Neural cell (in vitro differentiated cells): ENCODE measurements around the gene PSEN2. TPM values are rescaled to one million over a fixed set of nuclear protein-coding genes. Genes with fewer than 3 reads are reported as not detected.

ENCODE experiments used
- H2AFZ ChIP-seq: fragments of 200-600, 300-800 bp; sonication (generic), shearing (Covaris generic); 2 replicates; pipeline ENCODE4 v1.6.0; 2014; ENCODE audit warnings: low read depth, mild to moderate bottlenecking, antibody characterized with exemption, low read length, moderate library complexity
- H3F3A ChIP-seq: fragments of 200-600 bp; shearing (Covaris generic); 2 replicates; pipeline ENCODE4 v1.6.1; 2016; ENCODE audit warnings: mild to moderate bottlenecking, moderate library complexity, mixed read lengths, antibody characterized with exemption, low read length; ENCODE audit not compliant: insufficient read depth, poor library complexity, severe bottlenecking
- H3K27ac ChIP-seq: fragments of 200-600, 300-800 bp; sonication (generic), shearing (Covaris generic); 2 replicates; pipeline ENCODE4 v1.5.1; 2014; ENCODE audit warnings: mild to moderate bottlenecking, low read length, moderate library complexity
- H3K27me3 ChIP-seq: fragments of 300-800, 200-600 bp; sonication (generic), shearing (Covaris generic); 2 replicates; pipeline ENCODE4 v1.6.0; 2014; ENCODE audit warnings: mild to moderate bottlenecking, low read depth, low read length, moderate library complexity; ENCODE audit not compliant: insufficient read depth
- H3K36me3 ChIP-seq: fragments of 300-800, 200-600 bp; sonication (generic), shearing (Covaris generic); 2 replicates; pipeline ENCODE4 v1.5.1; 2014; ENCODE audit warnings: mild to moderate bottlenecking, antibody characterized with exemption, low read length, moderate library complexity; ENCODE audit not compliant: insufficient read depth
- H3K4me2 ChIP-seq: fragments of 300-800, 200-600 bp; sonication (generic), shearing (Covaris generic); 2 replicates; pipeline ENCODE4 v1.6.0; 2014; ENCODE audit warnings: mild to moderate bottlenecking, low read length
- H3K4me3 ChIP-seq: fragments of 300-800, 200-600 bp; sonication (generic), shearing (Covaris generic); 2 replicates; pipeline ENCODE4 v1.5.1; 2014; ENCODE audit warnings: mild to moderate bottlenecking, low read length, moderate library complexity
- H3K79me2 ChIP-seq: fragments of 200-600 bp; shearing (Covaris generic); replicated peaks from 2 replicates; pipeline ENCODE4 v1.6.0; 2014; ENCODE audit warnings: mild to moderate bottlenecking, low read length, moderate library complexity; ENCODE audit not compliant: insufficient read depth
- H3K9ac ChIP-seq: fragments of 300-800, 200-600 bp; sonication (generic), shearing (Covaris generic); 2 replicates; pipeline ENCODE4 v1.6.1; 2016; ENCODE audit warnings: mild to moderate bottlenecking, low read length, mixed read lengths
- H3K9me2 ChIP-seq: fragments of 200-600 bp; shearing (Covaris generic); 2 replicates; pipeline ENCODE4 v1.6.1; 2016; ENCODE audit warnings: mild to moderate bottlenecking, low read length, mixed read lengths; ENCODE audit not compliant: insufficient read depth
- H3K9me3 ChIP-seq: fragments of 200-600, 300-800 bp; sonication (generic), shearing (Covaris generic); 2 replicates; pipeline ENCODE4 v1.6.1; 2016; ENCODE audit warnings: mild to moderate bottlenecking, mixed run types, low read length, moderate library complexity, mixed read lengths
- H4K20me1 ChIP-seq: fragments of 200-600 bp; shearing (Covaris generic); 2 replicates; pipeline ENCODE4 v1.6.1; 2016; ENCODE audit warnings: mild to moderate bottlenecking, mixed run types; ENCODE audit not compliant: insufficient read depth
- EP300 ChIP-seq: fragments of 450-650 bp; conservative IDR thresholded peaks from 2 replicates; pipeline ENCODE4 v1.6.1; 2014; ENCODE audit warnings: antibody characterized with exemption, mild to moderate bottlenecking, moderate library complexity; ENCODE audit not compliant: poor library complexity, severe bottlenecking
- EZH2 ChIP-seq: fragments of 200-600, 300-800 bp; shearing (Covaris generic), sonication (generic); IDR thresholded peaks from 2 replicates; pipeline ENCODE4 v1.6.1; 2014; ENCODE audit warnings: antibody characterized with exemption, low read length, borderline replicate concordance, mild to moderate bottlenecking; ENCODE audit not compliant: insufficient read depth, poor library complexity, severe bottlenecking
- MXI1 ChIP-seq: fragments of 450-650 bp; conservative IDR thresholded peaks from 2 replicates; pipeline ENCODE4 v1.6.1; 2014; ENCODE audit warnings: antibody characterized with exemption, mild to moderate bottlenecking; ENCODE audit not compliant: poor library complexity, severe bottlenecking
- POLR2AphosphoS5 ChIP-seq: IDR thresholded peaks from 2 replicates; pipeline ENCODE4 v1.6.1; 2012
- RAD21 ChIP-seq: fragments of 450-650 bp; conservative IDR thresholded peaks from 2 replicates; pipeline ENCODE4 v1.6.1; 2014; ENCODE audit warnings: antibody characterized with exemption, mild to moderate bottlenecking, moderate library complexity
- SMC3 ChIP-seq: fragments of 450-650 bp; conservative IDR thresholded peaks from 2 replicates; pipeline ENCODE4 v1.6.1; 2014; ENCODE audit warnings: antibody characterized with exemption, mild to moderate bottlenecking, moderate library complexity; ENCODE audit not compliant: poor library complexity
- TAF1 ChIP-seq: IDR thresholded peaks from 2 replicates; pipeline ENCODE4 v1.6.1; 2012; ENCODE audit warnings: low read depth
- polyA plus RNA-seq: library from polyadenylated mRNA; depleted of rRNA; stranded (reverse); fragments of >200 nt; gene quantifications from 2 replicates; pipeline ENCODE4 v1.2.3, GENCODE V29; 2014
- TF ChIP-seq, protein P1 (sequence below): fragments of 450-650 bp; IDR thresholded peaks from 2 replicates; pipeline ENCODE4 v1.5.1; 2014; ENCODE audit warnings: antibody characterized with exemption, mild to moderate bottlenecking, moderate library complexity; ENCODE audit not compliant: poor library complexity, severe bottlenecking
- TF ChIP-seq, protein P2 (sequence below): IDR thresholded peaks from 2 replicates; pipeline ENCODE4 v1.6.1; 2012; ENCODE audit warnings: borderline replicate concordance

PSEN2 gene
- polyA plus RNA-seq, 1 donor from 2014 or later = 12.9 TPM

DNA sequence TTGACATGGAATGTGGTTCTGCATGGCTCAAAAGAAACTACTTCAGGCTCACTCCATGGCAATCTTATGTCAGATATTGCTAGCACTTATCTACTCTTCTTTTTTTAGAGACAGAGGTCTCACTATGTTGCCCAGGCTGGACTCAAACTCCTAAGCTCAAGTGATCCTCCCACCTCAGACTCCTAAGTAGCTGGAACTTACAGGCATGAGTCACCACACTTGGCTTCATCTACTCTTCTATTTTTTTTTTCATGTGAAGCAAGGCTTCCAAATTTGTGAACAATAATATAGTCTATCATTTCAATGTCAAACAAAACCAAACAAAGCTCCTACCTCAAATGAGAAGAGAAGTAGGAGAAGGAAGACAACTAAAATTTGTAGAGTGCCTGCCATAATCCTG lies 7.5 kb upstream of the PSEN2 start:
- Histone ChIP-seq H3K27me3 (no peaks in the 10 kb centered on the region), H3K9me3 (no peaks in the 10 kb centered on the region), H3F3A (no peaks in the 10 kb centered on the region), H3K27ac (no peak overlapping the region), H3K79me2 (no peaks in the 10 kb centered on the region), H3K9ac (no peak overlapping the region), H3K36me3 (no peaks in the 10 kb centered on the region), H3K4me2 (no peak overlapping the region), H4K20me1 (no peaks in the 10 kb centered on the region), H3K9me2 (no peaks in the 10 kb centered on the region), H2AFZ (no peak overlapping the region), H3K4me3 (no peak overlapping the region)
- TF ChIP-seq, protein P1, sequence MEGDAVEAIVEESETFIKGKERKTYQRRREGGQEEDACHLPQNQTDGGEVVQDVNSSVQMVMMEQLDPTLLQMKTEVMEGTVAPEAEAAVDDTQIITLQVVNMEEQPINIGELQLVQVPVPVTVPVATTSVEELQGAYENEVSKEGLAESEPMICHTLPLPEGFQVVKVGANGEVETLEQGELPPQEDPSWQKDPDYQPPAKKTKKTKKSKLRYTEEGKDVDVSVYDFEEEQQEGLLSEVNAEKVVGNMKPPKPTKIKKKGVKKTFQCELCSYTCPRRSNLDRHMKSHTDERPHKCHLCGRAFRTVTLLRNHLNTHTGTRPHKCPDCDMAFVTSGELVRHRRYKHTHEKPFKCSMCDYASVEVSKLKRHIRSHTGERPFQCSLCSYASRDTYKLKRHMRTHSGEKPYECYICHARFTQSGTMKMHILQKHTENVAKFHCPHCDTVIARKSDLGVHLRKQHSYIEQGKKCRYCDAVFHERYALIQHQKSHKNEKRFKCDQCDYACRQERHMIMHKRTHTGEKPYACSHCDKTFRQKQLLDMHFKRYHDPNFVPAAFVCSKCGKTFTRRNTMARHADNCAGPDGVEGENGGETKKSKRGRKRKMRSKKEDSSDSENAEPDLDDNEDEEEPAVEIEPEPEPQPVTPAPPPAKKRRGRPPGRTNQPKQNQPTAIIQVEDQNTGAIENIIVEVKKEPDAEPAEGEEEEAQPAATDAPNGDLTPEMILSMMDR = no peak
- TF ChIP-seq RAD21 (no peak), EZH2 (no peak), SMC3 (no peak), TAF1 (no peak), MXI1 (no peak)
- TF ChIP-seq, protein P2, sequence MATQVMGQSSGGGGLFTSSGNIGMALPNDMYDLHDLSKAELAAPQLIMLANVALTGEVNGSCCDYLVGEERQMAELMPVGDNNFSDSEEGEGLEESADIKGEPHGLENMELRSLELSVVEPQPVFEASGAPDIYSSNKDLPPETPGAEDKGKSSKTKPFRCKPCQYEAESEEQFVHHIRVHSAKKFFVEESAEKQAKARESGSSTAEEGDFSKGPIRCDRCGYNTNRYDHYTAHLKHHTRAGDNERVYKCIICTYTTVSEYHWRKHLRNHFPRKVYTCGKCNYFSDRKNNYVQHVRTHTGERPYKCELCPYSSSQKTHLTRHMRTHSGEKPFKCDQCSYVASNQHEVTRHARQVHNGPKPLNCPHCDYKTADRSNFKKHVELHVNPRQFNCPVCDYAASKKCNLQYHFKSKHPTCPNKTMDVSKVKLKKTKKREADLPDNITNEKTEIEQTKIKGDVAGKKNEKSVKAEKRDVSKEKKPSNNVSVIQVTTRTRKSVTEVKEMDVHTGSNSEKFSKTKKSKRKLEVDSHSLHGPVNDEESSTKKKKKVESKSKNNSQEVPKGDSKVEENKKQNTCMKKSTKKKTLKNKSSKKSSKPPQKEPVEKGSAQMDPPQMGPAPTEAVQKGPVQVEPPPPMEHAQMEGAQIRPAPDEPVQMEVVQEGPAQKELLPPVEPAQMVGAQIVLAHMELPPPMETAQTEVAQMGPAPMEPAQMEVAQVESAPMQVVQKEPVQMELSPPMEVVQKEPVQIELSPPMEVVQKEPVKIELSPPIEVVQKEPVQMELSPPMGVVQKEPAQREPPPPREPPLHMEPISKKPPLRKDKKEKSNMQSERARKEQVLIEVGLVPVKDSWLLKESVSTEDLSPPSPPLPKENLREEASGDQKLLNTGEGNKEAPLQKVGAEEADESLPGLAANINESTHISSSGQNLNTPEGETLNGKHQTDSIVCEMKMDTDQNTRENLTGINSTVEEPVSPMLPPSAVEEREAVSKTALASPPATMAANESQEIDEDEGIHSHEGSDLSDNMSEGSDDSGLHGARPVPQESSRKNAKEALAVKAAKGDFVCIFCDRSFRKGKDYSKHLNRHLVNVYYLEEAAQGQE = no peak

DNA sequence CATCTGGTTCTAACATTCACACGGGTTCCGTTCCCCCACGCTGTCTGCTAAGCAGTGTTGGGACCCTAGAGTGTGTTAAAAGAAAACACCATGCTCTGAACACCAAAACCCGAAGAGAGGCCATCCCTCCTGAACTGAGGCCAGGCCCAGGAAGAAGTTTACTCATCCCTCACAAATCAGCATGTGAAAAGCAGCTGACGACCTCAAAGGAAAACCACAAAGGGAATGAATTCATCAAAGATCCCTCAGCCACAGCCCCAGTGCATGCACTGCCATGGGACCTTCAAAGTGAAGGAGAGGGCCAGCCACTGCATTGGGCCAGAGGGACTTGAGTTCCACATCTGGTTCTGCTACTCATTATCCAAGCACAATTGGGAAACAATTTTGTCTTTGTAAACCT lies 7.0 kb upstream of the PSEN2 start:
- H3K9me2 ChIP-seq = no peaks in the 10 kb centered on the region
- H3K27ac ChIP-seq = no peak overlapping the region
- no peaks in the 10 kb centered on the region for H3K9me3 ChIP-seq
- H3K4me3 ChIP-seq = no peak overlapping the region
- no peak overlapping the region for H3K4me2 ChIP-seq
- no peak overlapping the region for H2AFZ ChIP-seq
- no peak overlapping the region for H3K9ac ChIP-seq
- no peaks in the 10 kb centered on the region for H3K79me2 ChIP-seq
- no peaks in the 10 kb centered on the region for H3K36me3 ChIP-seq
- no peaks in the 10 kb centered on the region for H4K20me1 ChIP-seq
- no peak for TF ChIP-seq POLR2AphosphoS5
- TF ChIP-seq EZH2 = no peak
- no peak for TF ChIP-seq RAD21
- TF ChIP-seq TAF1 = no peak
- no peak for TF ChIP-seq SMC3
- TF ChIP-seq, protein P1 = no peak
- TF ChIP-seq, protein P2 = no peak
- no peak for TF ChIP-seq EP300
- no peak for TF ChIP-seq MXI1
- H3K27me3 ChIP-seq = no peaks in the 10 kb centered on the region
- no peaks in the 10 kb centered on the region for H3F3A ChIP-seq
